WTC11 (cell line): ENCODE measurements around the gene SLC44A5. TPM values are rescaled to one million over a fixed set of nuclear protein-coding genes. Genes with fewer than 3 reads are reported as not detected.

Experiments used
- ATAC-seq: fragments of 200-7000 bp; cut with Tn5 transposase; 2 replicates; pipeline ENCODE4 v1.10.0; 2021; ENCODE audit warnings: mild to moderate bottlenecking, moderate library complexity
- CTCF ChIA-PET: fragments of 300-600 bp; sonication (Branson Sonifier 250); formaldehyde crosslinking; loops from one replicate; lab custom pipeline; 2021; ENCODE audit warnings: antibody characterized with exemption; lab: Charles Lee
- POLR2A ChIA-PET: fragments of 350-600 bp; sonication (Branson Sonifier 250); formaldehyde crosslinking; loops from one replicate; lab custom pipeline; 2021; ENCODE audit warnings: antibody characterized with exemption; lab: Charles Lee
- DNase-seq: peaks from one replicate; pipeline ENCODE4 v3.0.0; 2021; ENCODE audit warnings: low spot score
- H3K27ac Mint-ChIP-seq: 2 replicates; pipeline ENCODE4 v1.8.0; 2021; ENCODE audit warnings: mixed read lengths
- H3K27me3 Mint-ChIP-seq: 2 replicates; pipeline ENCODE4 v1.8.0; 2021; ENCODE audit warnings: low read depth, mild to moderate bottlenecking, moderate library complexity, mixed read lengths
- H3K36me3 Mint-ChIP-seq: 2 replicates; pipeline ENCODE4 v1.8.0; 2021; ENCODE audit warnings: mixed read lengths
- H3K4me1 Mint-ChIP-seq: 2 replicates; pipeline ENCODE4 v1.8.0; 2022; ENCODE audit warnings: mixed read lengths
- H3K4me3 Mint-ChIP-seq: 2 replicates; pipeline ENCODE4 v1.8.0; 2021; ENCODE audit warnings: mild to moderate bottlenecking, moderate library complexity, mixed read lengths
- H3K9me3 Mint-ChIP-seq: 2 replicates; pipeline ENCODE4 v1.8.0; 2021; ENCODE audit warnings: mixed read lengths
- AR ChIP-seq: fragments of 250-450 bp; sonication (Bioruptor Pico); IDR thresholded peaks from 2 replicates; pipeline ENCODE4 v1.9.0; 2021; ENCODE audit warnings: mild to moderate bottlenecking
- ATF2 ChIP-seq: sonication (generic); formaldehyde crosslinking; IDR thresholded peaks from 2 replicates; pipeline ENCODE4 v1.8.1; 2022; ENCODE audit warnings: low read depth, missing genetic modification reagents, borderline replicate concordance
- CDX4 ChIP-seq: fragments of 250-450 bp; sonication (Bioruptor Pico); IDR thresholded peaks from 2 replicates; pipeline ENCODE4 v1.9.0; 2021; ENCODE audit warnings: moderate library complexity, mild to moderate bottlenecking, inconsistent platforms, borderline replicate concordance
- E2F1 ChIP-seq: sonication (generic); formaldehyde crosslinking; IDR thresholded peaks from 2 replicates; pipeline ENCODE4 v1.8.0; 2022; ENCODE audit warnings: mild to moderate bottlenecking, missing genetic modification reagents
- ELF4 ChIP-seq: sonication (generic); formaldehyde crosslinking; IDR thresholded peaks from 2 replicates; pipeline ENCODE4 v1.8.1; 2022; ENCODE audit warnings: low read depth, mild to moderate bottlenecking, moderate library complexity, missing genetic modification reagents
- FOXJ3 ChIP-seq: sonication (generic); formaldehyde crosslinking; IDR thresholded peaks from 2 replicates; pipeline ENCODE4 v1.9.0; 2021; ENCODE audit warnings: missing genetic modification reagents, mild to moderate bottlenecking, borderline replicate concordance
- GTF2I ChIP-seq: fragments of 250-450 bp; sonication (Bioruptor Pico); conservative IDR thresholded peaks from 2 replicates; pipeline ENCODE4 v1.4.0; 2021; ENCODE audit warnings: mild to moderate bottlenecking
- IRF1 ChIP-seq: sonication (generic); formaldehyde crosslinking; IDR thresholded peaks from 2 replicates; pipeline ENCODE4 v1.8.0; 2023; ENCODE audit warnings: missing genetic modification reagents
- OVOL2 ChIP-seq: fragments of 250-450 bp; sonication (Bioruptor Pico); IDR thresholded peaks from 2 replicates; pipeline ENCODE4 v1.9.0; 2021; ENCODE audit warnings: mild to moderate bottlenecking, borderline replicate concordance
- PRDM15 ChIP-seq: sonication (generic); formaldehyde crosslinking; IDR thresholded peaks from 2 replicates; pipeline ENCODE4 v1.8.0; 2022; ENCODE audit warnings: missing genetic modification reagents
- PRRX2 ChIP-seq: fragments of 250-450 bp; sonication (Bioruptor Pico); IDR thresholded peaks from 2 replicates; pipeline ENCODE4 v1.8.0; 2021; ENCODE audit warnings: mild to moderate bottlenecking
- SP1 ChIP-seq: sonication (generic); formaldehyde crosslinking; conservative IDR thresholded peaks from 2 replicates; pipeline ENCODE4 v1.8.1; 2022; ENCODE audit warnings: missing genetic modification reagents
- USF2 ChIP-seq: sonication (generic); formaldehyde crosslinking; IDR thresholded peaks from 2 replicates; pipeline ENCODE4 v1.8.1; 2023; ENCODE audit warnings: mild to moderate bottlenecking, missing genetic modification reagents, moderate library complexity
- ZNF219 ChIP-seq: sonication (generic); formaldehyde crosslinking; IDR thresholded peaks from 2 replicates; pipeline ENCODE4 v1.8.0; 2023; ENCODE audit warnings: missing genetic modification reagents, mild to moderate bottlenecking, borderline replicate concordance
- ZNF263 ChIP-seq: sonication (generic); formaldehyde crosslinking; IDR thresholded peaks from 2 replicates; pipeline ENCODE4 v1.8.1; 2022; ENCODE audit warnings: low read depth, mild to moderate bottlenecking, moderate library complexity, missing genetic modification reagents
- ZNF423 ChIP-seq: fragments of 250-450 bp; sonication (Bioruptor Pico); IDR thresholded peaks from 2 replicates; pipeline ENCODE4 v2.1.2; 2022; ENCODE audit warnings: mild to moderate bottlenecking, moderate library complexity
- total RNA-seq: library from RNA; stranded (reverse); gene quantifications from 3 replicates; pipeline ENCODE4 v1.2.3, GENCODE V29; 2021

The SLC44A5 gene
- total RNA-seq, 1 experiment from 2014 or later, result 1.8 TPM

- TF ChIP-seq ATF2 (CRISPR knock-in tag) (no peak), OVOL2 (no peak), AR (CRISPR knock-in tag) (no peak), FOXJ3 (no peak), CDX4 (no peak), ZNF219 (CRISPR knock-in tag) (no peak), IRF1 (CRISPR knock-in tag) (no peak), PRRX2 (CRISPR knock-in tag) (no peak)
Observed at GRCh38 chr1:75472971-75473603, 137.8 kb downstream of the SLC44A5 start (continued).

- ATAC-seq (no peak), DNase-seq (no peak)
- no peak overlapping the region for H3K4me3 Mint-ChIP-seq
- H3K27ac Mint-ChIP-seq, result no peak overlapping the region
- ChIA-PET POLR2A (no interaction called here), CTCF (no interaction called here)
- peaks cover 17% of the 10 kb centered on the region for H3K9me3 Mint-ChIP-seq
- H3K27me3 Mint-ChIP-seq, result no peaks in the 10 kb centered on the region
- H3K4me1 Mint-ChIP-seq, result no peaks in the 10 kb centered on the region
- H3K36me3 Mint-ChIP-seq, result 0 out of 2 replicates have a peak, but pooled peaks cover 3% of the 10 kb centered on the region
- TF ChIP-seq USF2 (CRISPR knock-in tag) (no peak), SP1 (no peak), ZNF263 (CRISPR knock-in tag) (no peak), E2F1 (CRISPR knock-in tag) (no peak), PRDM15 (CRISPR knock-in tag) (no peak), ELF4 (no peak), ZNF423 (CRISPR knock-in tag) (no peak), GTF2I (CRISPR knock-in tag) (no peak)
Observed at GRCh38 chr1:75472089-75472970, 138.6 kb downstream of the SLC44A5 start.
